K562 (cell line): ENCODE results near the gene SPRED2. TPM values are rescaled to one million over a fixed set of nuclear protein-coding genes. Genes with fewer than 3 reads are reported as not detected.

Experiments
- ARID2 ChIP-seq: fragments of 450-650 bp; IDR thresholded peaks from 2 replicates; pipeline ENCODE4 v1.6.1; 2017; ENCODE audit warnings: antibody characterized with exemption, mild to moderate bottlenecking
- CEBPG ChIP-seq, 3 experiments: fragments of 200-800 bp in 1 of 3; sonication (Bioruptor generic) in 1 of 3; sonication (generic) in 1 of 3; formaldehyde crosslinking in 1 of 3; IDR thresholded peaks in 2 of 3; conservative IDR thresholded peaks in 1 of 3; 2 replicates each; pipeline versions ENCODE4 v1.6.1 to v1.8.0; 2016 to 2022; ENCODE audit warnings: missing compliant biosample characterization in 2 of 3, missing genetic modification characterization in 2 of 3, mild to moderate bottlenecking in 1 of 3, missing genetic modification reagents in 1 of 3
- FUS ChIP-seq: fragments of 200-400 bp; formaldehyde crosslinking; optimal IDR thresholded peaks from 2 replicates; pipeline ENCODE3; 2017; ENCODE audit warnings: low read depth, low read length
- GATAD2A ChIP-seq: fragments of 450-650 bp; IDR thresholded peaks from 2 replicates; pipeline ENCODE4 v1.6.1; 2017
- ILF3 ChIP-seq: fragments of 450-650 bp; IDR thresholded peaks from 2 replicates; pipeline ENCODE4 v1.6.1; 2018; ENCODE audit warnings: antibody characterized with exemption, mild to moderate bottlenecking, moderate library complexity, borderline replicate concordance
- KDM4B ChIP-seq, 2 experiments: fragments of 450-650 bp in 1 of 2; sonication (generic) in 1 of 2; IDR thresholded peaks; 2 replicates each; pipeline ENCODE4 v1.6.1; 2016 to 2017; ENCODE audit warnings: borderline replicate concordance in 2 of 2, antibody characterized with exemption in 1 of 2, low read depth in 1 of 2, mild to moderate bottlenecking in 1 of 2
- KLF10 ChIP-seq: fragments of 250-450 bp; sonication (Bioruptor Pico); IDR thresholded peaks from 2 replicates; pipeline ENCODE4 v1.6.1; 2021; ENCODE audit warnings: matching md5 sums
- NFYB ChIP-seq: IDR thresholded peaks from 2 replicates; pipeline ENCODE4 v1.6.1; 2011; ENCODE audit warnings: mild to moderate bottlenecking, moderate library complexity; ENCODE audit not compliant: insufficient read length; ENCODE audit errors: extremely low read depth
- NR2F6 ChIP-seq: fragments of 450-650 bp; formaldehyde crosslinking; IDR thresholded peaks from 2 replicates; pipeline ENCODE4 v1.4.0; 2020; ENCODE audit warnings: mild to moderate bottlenecking
- PREB ChIP-seq: sonication (generic); formaldehyde crosslinking; IDR thresholded peaks from 2 replicates; pipeline ENCODE4 v1.8.1; 2023; ENCODE audit warnings: mild to moderate bottlenecking, missing genetic modification reagents
- RBM39 ChIP-seq: fragments of 200-400 bp; formaldehyde crosslinking; optimal IDR thresholded peaks from 2 replicates; pipeline ENCODE3; 2018; ENCODE audit warnings: low read depth, low read length
- RUNX1 ChIP-seq: sonication (generic); IDR thresholded peaks from 2 replicates; pipeline ENCODE4 v1.6.1; 2016; ENCODE audit warnings: antibody characterized with exemption, low read depth
- SIX5 ChIP-seq, 2 experiments: IDR thresholded peaks; 2 replicates each; pipeline ENCODE4 v1.6.1; 2011; ENCODE audit warnings: low read length in 2 of 2, borderline replicate concordance in 1 of 2, low read depth in 1 of 2, mild to moderate bottlenecking in 1 of 2, moderate library complexity in 1 of 2; ENCODE audit not compliant: insufficient read depth in 1 of 2
- SRF ChIP-seq, 2 experiments: fragments of 250-450, 450-650 bp in 1 of 2; sonication (Bioruptor Pico) in 1 of 2; sonication (generic) in 1 of 2; formaldehyde crosslinking; IDR thresholded peaks; 2 replicates each; pipeline versions ENCODE4 v1.5.0 to v1.5.1; 2020 to 2022; ENCODE audit warnings: mild to moderate bottlenecking in 1 of 2, missing genetic modification reagents in 1 of 2
- TAF9B ChIP-seq: fragments of 450-650 bp; IDR thresholded peaks from 2 replicates; pipeline ENCODE4 v1.6.1; 2018; ENCODE audit warnings: mild to moderate bottlenecking; ENCODE audit not compliant: partially characterized antibody
- TEAD4 ChIP-seq, 2 experiments: sonication (generic) in 1 of 2; formaldehyde crosslinking in 1 of 2; IDR thresholded peaks; 2 replicates each; pipeline versions ENCODE4 v1.6.1 to v1.8.0; 2012 to 2022; ENCODE audit warnings: borderline replicate concordance in 1 of 2, inconsistent platforms in 1 of 2, low read length in 1 of 2, mild to moderate bottlenecking in 1 of 2, missing genetic modification reagents in 1 of 2
- ZC3H8 ChIP-seq: fragments of 450-650 bp; IDR thresholded peaks from 2 replicates; pipeline ENCODE4 v1.6.1; 2017
- ZFX ChIP-seq: sonication (generic); formaldehyde crosslinking; IDR thresholded peaks from 2 replicates; pipeline ENCODE4 v1.8.0; 2022; ENCODE audit warnings: mild to moderate bottlenecking, missing genetic modification reagents, moderate library complexity
- ZNF23 ChIP-seq: fragments of 250-450 bp; sonication (Bioruptor Pico); IDR thresholded peaks from 2 replicates; pipeline ENCODE4 v1.4.0; 2020; ENCODE audit warnings: mild to moderate bottlenecking
- ZNF3 ChIP-seq: fragments of 250-450 bp; sonication (Bioruptor Pico); IDR thresholded peaks from 2 replicates; pipeline ENCODE4 v1.5.0; 2021; ENCODE audit warnings: mild to moderate bottlenecking, moderate library complexity
- ZNF444 ChIP-seq: fragments of 250-450 bp; sonication (Bioruptor Pico); IDR thresholded peaks from 2 replicates; pipeline ENCODE4 v1.4.0; 2020; ENCODE audit warnings: mild to moderate bottlenecking, moderate library complexity
- ZNF639 ChIP-seq, 2 experiments: fragments of 200-800 bp in 1 of 2; sonication (Bioruptor generic) in 1 of 2; sonication (generic) in 1 of 2; formaldehyde crosslinking in 1 of 2; IDR thresholded peaks in 1 of 2; conservative IDR thresholded peaks in 1 of 2; 2 replicates each; pipeline versions ENCODE4 v1.5.0 to v1.6.1; 2016 to 2020; ENCODE audit warnings: missing compliant biosample characterization in 1 of 2, missing genetic modification characterization in 1 of 2, missing genetic modification reagents in 1 of 2
- ZNF764 ChIP-seq: fragments of 250-450 bp; sonication (Bioruptor Pico); IDR thresholded peaks from 2 replicates; pipeline ENCODE4 v1.4.0; 2020; ENCODE audit warnings: low read depth, mild to moderate bottlenecking, moderate library complexity
- polyA plus RNA-seq, 8 experiments: library from polyadenylated mRNA; depleted of rRNA in 4 of 8; stranded (reverse) in 5 of 8; unstranded in 3 of 8; fragments of >200 nt; fragmentation: Nextera tagmentation in 2 of 8; fragmentation: Illumina TruSeq in 1 of 8; extraction: Ambion mirVana in 2 of 8; extraction: Trizol in 1 of 8; gene quantifications; 2 replicates each; pipeline versions ENCODE4 v1.2.1 to v1.2.3, GENCODE V29; 2011 to 2014; ENCODE audit warnings: inconsistent platforms in 1 of 8, missing spikeins in 1 of 8
- total RNA-seq, 7 experiments: library from RNA; depleted of rRNA in 6 of 7; stranded (reverse); fragments of >200 nt in 6 of 7; fragmentation: Illumina TruSeq in 2 of 7; extraction: Trizol in 2 of 7; gene quantifications; 2 replicates each; pipeline versions ENCODE4 v1.2.1 to v1.2.3, GENCODE V29; 2011 to 2021; ENCODE audit warnings: low replicate concordance in 1 of 7
- TF ChIP-seq, protein P1 (sequence below): fragments of 250-450 bp; sonication (Bioruptor Pico); IDR thresholded peaks from 2 replicates; pipeline ENCODE4 v1.4.0; 2020; ENCODE audit warnings: borderline replicate concordance

Gene SPRED2
- total and polyA plus RNA-seq, 9 of the 15 experiments (the other 6 are each of a cell fraction or from before 2014, with no cell fraction given) = 4.6 to 50.8 (median 14.1) TPM

GRCh38 chr2:65430603-65431420 lies 1.6 kb downstream of the SPRED2 start (continued):
- TF ChIP-seq PREB (no peak), CEBPG (CRISPR knock-in tag; IDR thresholded peaks at IDR 0.05) (no peak), CEBPG (tag; conservative IDR thresholded peaks at IDR 0.05 in 1 of 2, IDR thresholded peaks at IDR 0.05 in 1 of 2) (no peak), ARID2 (no peak), ZNF23 (CRISPR knock-in tag) (no peak), ZNF3 (no peak), RBM39 (no peak), SIX5 (IDR thresholded peaks at IDR 0.05; ENCODE audit: borderline replicate concordance in 1 of 2, insufficient read depth in 1 of 2, low read depth in 1 of 2, low read length in 2 of 2) (no peak), RUNX1 (no peak), ILF3 (no peak), ZNF639 (CRISPR knock-in tag; conservative IDR thresholded peaks at IDR 0.05 in 1 of 2, IDR thresholded peaks at IDR 0.05 in 1 of 2) (no peak; a peak in 1 of 4 replicates), ZC3H8 (no peak), KDM4B (IDR thresholded peaks at IDR 0.05; ENCODE audit: borderline replicate concordance in 2 of 2, low read depth in 1 of 2) (no peak), SRF (CRISPR knock-in tag; IDR thresholded peaks at IDR 0.05) (no peak), TEAD4 (IDR thresholded peaks at IDR 0.05; ENCODE audit: low read length) (0 out of 2 replicates have a peak, but pooled peaks have one; percentile 3), TEAD4 (CRISPR knock-in tag; IDR thresholded peaks at IDR 0.05; ENCODE audit: borderline replicate concordance) (no peak), GATAD2A (no peak), TAF9B (no peak), NFYB (no peak), ZNF444 (CRISPR knock-in tag) (no peak), KLF10 (no peak), ZFX (CRISPR knock-in tag) (no peak), FUS (peak; percentile 83), NR2F6 (CRISPR knock-in tag) (no peak), ZNF764 (CRISPR knock-in tag) (no peak)
- TF ChIP-seq, protein P1, sequence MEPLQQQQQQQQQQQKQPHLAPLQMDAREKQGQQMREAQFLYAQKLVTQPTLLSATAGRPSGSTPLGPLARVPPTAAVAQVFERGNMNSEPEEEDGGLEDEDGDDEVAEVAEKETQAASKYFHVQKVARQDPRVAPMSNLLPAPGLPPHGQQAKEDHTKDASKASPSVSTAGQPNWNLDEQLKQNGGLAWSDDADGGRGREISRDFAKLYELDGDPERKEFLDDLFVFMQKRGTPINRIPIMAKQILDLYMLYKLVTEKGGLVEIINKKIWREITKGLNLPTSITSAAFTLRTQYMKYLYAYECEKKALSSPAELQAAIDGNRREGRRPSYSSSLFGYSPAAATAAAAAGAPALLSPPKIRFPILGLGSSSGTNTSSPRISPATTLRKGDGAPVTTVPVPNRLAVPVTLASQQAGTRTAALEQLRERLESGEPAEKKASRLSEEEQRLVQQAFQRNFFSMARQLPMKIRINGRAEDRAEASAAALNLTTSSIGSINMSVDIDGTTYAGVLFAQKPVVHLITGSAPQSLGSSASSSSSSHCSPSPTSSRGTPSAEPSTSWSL = no peak
